Stimulated activated effector memory CD8-positive, alpha-beta T cell treated with anti-CD3 and anti-CD28 coated beads, Interleukin-12 subunit alpha, Interleukin-12 subunit beta, amount 100 ng/mL, for 72 hours (primary cell): ENCODE measurements around the gene ADCY5.

Experiments used
- ATAC-seq: fragments of 150-1000 bp; cut with Tn5 transposase; 2 replicates; pipeline ENCODE4 v1.10.0; 2021
- DNase-seq, 2 donors: peaks; one replicate each; pipeline ENCODE4 v3.0.0; 2021 to 2022; ENCODE audit warnings: low spot score in 2 of 2
- H3K27ac Mint-ChIP-seq: one replicate; pipeline ENCODE4 v1.8.0; 2022; ENCODE audit warnings: mild to moderate bottlenecking, mixed read lengths
- H3K36me3 Mint-ChIP-seq: one replicate; pipeline ENCODE4 v1.8.0; 2022; ENCODE audit warnings: mild to moderate bottlenecking, mixed read lengths
- H3K4me1 Mint-ChIP-seq: one replicate; pipeline ENCODE4 v1.8.0; 2022; ENCODE audit warnings: mixed read lengths
- H3K4me3 Mint-ChIP-seq: one replicate; pipeline ENCODE4 v1.8.0; 2022; ENCODE audit warnings: mild to moderate bottlenecking, mixed read lengths
- H3K9me3 Mint-ChIP-seq: one replicate; pipeline ENCODE4 v1.8.0; 2022; ENCODE audit warnings: mixed read lengths

Gene ADCY5

DNA sequence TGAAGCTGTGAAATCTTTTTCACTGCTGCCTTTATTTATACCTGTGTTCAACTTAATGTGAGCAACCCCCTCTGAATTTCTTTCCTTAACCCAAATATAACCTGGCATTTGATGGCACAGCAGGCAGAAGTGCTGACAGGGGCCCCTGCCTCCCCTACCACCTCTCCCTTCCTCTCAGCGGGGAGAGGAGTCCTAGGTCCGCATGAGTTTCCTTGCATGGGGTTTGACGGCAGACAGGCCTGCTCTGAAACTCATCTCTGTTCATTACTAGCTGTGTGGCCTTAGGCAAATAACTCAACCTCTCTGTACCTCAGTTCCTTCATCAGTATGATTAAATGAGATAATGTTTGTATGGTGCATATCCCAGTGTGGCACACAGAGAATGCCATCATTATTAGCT lies 167.5 kb downstream of the ADCY5 start:
- H3K9me3 Mint-ChIP-seq: no peaks in the 10 kb centered on the region
- H3K4me3 Mint-ChIP-seq: no peak overlapping the region
- H3K4me1 Mint-ChIP-seq: peaks cover 9% of the 10 kb centered on the region
- no peak overlapping the region for H3K27ac Mint-ChIP-seq
- H3K36me3 Mint-ChIP-seq: no peaks in the 10 kb centered on the region
- ATAC-seq: no peak
- DNase-seq: no peak

DNA sequence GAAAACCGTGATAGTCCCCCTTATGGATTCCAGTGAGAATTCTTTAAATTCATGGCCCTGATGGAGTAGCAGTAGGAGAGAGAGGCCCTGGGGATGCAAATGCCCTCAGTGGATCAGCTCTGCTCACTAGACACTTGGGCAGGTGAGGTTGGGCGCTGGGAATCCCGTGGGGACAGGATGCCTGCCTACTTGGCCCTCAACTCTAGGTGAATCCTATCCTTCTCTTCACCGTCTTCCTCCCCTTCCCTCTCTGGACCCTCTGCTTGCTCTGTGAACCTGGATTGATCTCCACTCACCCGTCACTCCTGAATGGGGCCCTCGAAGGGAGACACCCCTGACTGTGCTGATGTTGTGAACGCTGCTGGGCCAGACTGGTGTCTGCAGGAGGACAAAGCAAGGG lies 169.8 kb downstream of the ADCY5 start:
- Mint-ChIP-seq H3K27ac (no peak overlapping the region), H3K4me3 (no peak overlapping the region)
- DNase-seq: no peak

GRCh38 chr3:123278446-123278845 lies 170.4 kb downstream of the ADCY5 start:
- Mint-ChIP-seq H3K4me3 (no peak overlapping the region), H3K36me3 (no peaks in the 10 kb centered on the region), H3K27ac (no peak overlapping the region), H3K9me3 (no peaks in the 10 kb centered on the region), H3K4me1 (peaks cover 9% of the 10 kb centered on the region)
- DNase-seq: no peak
- ATAC-seq: no peak

More for the DNA sequence above, 169.8 kb downstream of the ADCY5 start:
- no peak for ATAC-seq
- Mint-ChIP-seq H3K4me1 (peaks cover 9% of the 10 kb centered on the region), H3K36me3 (no peaks in the 10 kb centered on the region), H3K9me3 (no peaks in the 10 kb centered on the region)

- DNase-seq (no peak), ATAC-seq (no peak)
- H3K4me1 Mint-ChIP-seq: peaks cover 9% of the 10 kb centered on the region
- H3K27ac Mint-ChIP-seq: no peak overlapping the region
- peaks cover 1% of the 10 kb centered on the region for H3K36me3 Mint-ChIP-seq
- no peaks in the 10 kb centered on the region for H3K9me3 Mint-ChIP-seq
- H3K4me3 Mint-ChIP-seq: no peak overlapping the region
Measured at GRCh38 chr3:123277106-123277505, 171.8 kb downstream of the ADCY5 start.

- peaks cover 8% of the 10 kb centered on the region for H3K36me3 Mint-ChIP-seq
- H3K9me3 Mint-ChIP-seq: no peaks in the 10 kb centered on the region
- ATAC-seq (no peak), DNase-seq (no peak)
- H3K27ac Mint-ChIP-seq: no peak overlapping the region
- peaks cover 9% of the 10 kb centered on the region for H3K4me1 Mint-ChIP-seq
- H3K4me3 Mint-ChIP-seq: no peak overlapping the region
Measured at GRCh38 chr3:123276346-123277006, 172.4 kb downstream of the ADCY5 start.

- peaks cover 8% of the 10 kb centered on the region for H3K36me3 Mint-ChIP-seq
- H3K4me3 Mint-ChIP-seq: no peak overlapping the region
- H3K9me3 Mint-ChIP-seq: no peaks in the 10 kb centered on the region
- H3K4me1 Mint-ChIP-seq: peaks cover 9% of the 10 kb centered on the region
- DNase-seq (no peak), ATAC-seq (peak; percentile 54)
- H3K27ac Mint-ChIP-seq: no peak overlapping the region
Measured at GRCh38 chr3:123275691-123276090, 173.2 kb downstream of the ADCY5 start.

GRCh38 chr3:123272547-123272946 lies 176.3 kb downstream of the ADCY5 start:
- ATAC-seq (no peak), DNase-seq (no peak)
- Mint-ChIP-seq H3K9me3 (no peaks in the 10 kb centered on the region), H3K27ac (no peak overlapping the region), H3K36me3 (peaks cover 19% of the 10 kb centered on the region), H3K4me1 (peaks cover 9% of the 10 kb centered on the region), H3K4me3 (no peak overlapping the region)

DNA sequence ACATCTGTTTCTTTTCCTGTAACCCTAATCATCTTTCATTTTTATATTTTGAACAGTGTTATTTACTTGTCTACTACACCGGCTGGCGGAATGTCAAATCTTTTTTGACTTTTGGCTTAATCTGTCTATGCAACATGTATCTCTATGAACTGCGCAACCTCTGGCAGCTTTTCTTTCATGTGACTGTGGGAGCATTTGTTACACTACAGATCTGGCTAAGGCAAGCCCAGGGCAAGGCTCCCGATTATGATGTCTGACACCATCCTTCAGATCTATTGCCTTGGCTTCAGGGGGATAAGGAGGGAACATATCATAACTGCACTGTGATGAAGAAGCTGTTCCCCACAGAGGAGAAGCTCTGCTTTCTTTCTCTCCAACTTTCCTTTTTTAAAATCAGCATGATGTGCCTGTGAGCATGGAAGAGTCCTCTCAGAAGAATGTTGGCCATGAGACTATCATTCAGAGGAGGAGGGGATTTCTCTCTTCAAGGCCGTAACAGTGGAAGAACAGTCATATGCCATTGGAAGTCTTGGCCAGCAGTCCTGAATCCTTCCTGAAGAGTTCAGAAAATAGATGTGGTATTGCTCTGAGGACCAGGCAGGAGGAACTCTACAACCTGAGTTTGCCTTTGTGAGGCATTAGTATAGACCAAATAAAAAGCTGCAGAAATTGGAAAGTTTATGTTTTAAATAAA lies 177.3 kb downstream of the ADCY5 start:
- no peak overlapping the region for H3K4me3 Mint-ChIP-seq

DNA sequence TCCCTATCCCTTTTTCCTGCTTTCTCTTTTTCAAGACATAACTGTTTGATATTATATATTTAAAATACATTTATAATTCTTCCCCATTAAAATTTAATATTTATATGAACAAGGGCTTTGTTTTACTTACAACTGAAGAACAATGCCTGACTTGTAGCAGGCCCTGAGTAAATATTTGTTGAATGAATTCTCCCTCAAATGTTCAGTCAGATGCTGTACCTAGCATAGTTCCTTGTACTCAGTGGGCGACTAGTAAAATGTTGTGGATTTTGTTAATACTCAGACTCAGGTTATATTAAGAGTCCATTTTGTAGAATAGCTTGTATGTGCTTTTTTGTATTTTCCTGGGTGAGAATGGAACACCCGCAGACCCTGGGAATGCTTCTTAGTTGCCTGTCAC lies 178.1 kb downstream of the ADCY5 start:
- Mint-ChIP-seq H3K4me1 (no peaks in the 10 kb centered on the region), H3K27ac (no peak overlapping the region), H3K4me3 (no peak overlapping the region), H3K9me3 (no peaks in the 10 kb centered on the region), H3K36me3 (peaks cover 33% of the 10 kb centered on the region)
- DNase-seq (no peak), ATAC-seq (no peak)

More for the DNA sequence above, 177.3 kb downstream of the ADCY5 start:
- ATAC-seq: no peak
- Mint-ChIP-seq H3K36me3 (peaks cover 25% of the 10 kb centered on the region), H3K9me3 (no peaks in the 10 kb centered on the region), H3K4me1 (peaks cover 1% of the 10 kb centered on the region), H3K27ac (no peak overlapping the region)
- DNase-seq: no peak

GRCh38 chr3:123267821-123268220 lies 181.1 kb downstream of the ADCY5 start:
- no peak overlapping the region for H3K27ac Mint-ChIP-seq
- H3K4me3 Mint-ChIP-seq: no peak overlapping the region
- H3K9me3 Mint-ChIP-seq: no peaks in the 10 kb centered on the region
- H3K36me3 Mint-ChIP-seq: peaks cover 47% of the 10 kb centered on the region
- ATAC-seq: no peak
- DNase-seq: no peak
- H3K4me1 Mint-ChIP-seq: no peaks in the 10 kb centered on the region

GRCh38 chr3:123263941-123264340 lies 184.9 kb downstream of the ADCY5 start:
- Mint-ChIP-seq H3K4me1 (no peaks in the 10 kb centered on the region), H3K27ac (no peak overlapping the region), H3K36me3 (peaks cover 58% of the 10 kb centered on the region), H3K4me3 (no peak overlapping the region), H3K9me3 (no peaks in the 10 kb centered on the region)
- no peak for ATAC-seq
- no peak for DNase-seq

GRCh38 chr3:123262868-123263267 lies 186.0 kb downstream of the ADCY5 start:
- Mint-ChIP-seq H3K4me1 (no peaks in the 10 kb centered on the region), H3K36me3 (peaks cover 53% of the 10 kb centered on the region), H3K27ac (no peak overlapping the region), H3K9me3 (no peaks in the 10 kb centered on the region), H3K4me3 (no peak overlapping the region)
- ATAC-seq (no peak), DNase-seq (no peak)

GRCh38 chr3:123262226-123262625 lies 186.7 kb downstream of the ADCY5 start:
- no peak for ATAC-seq
- Mint-ChIP-seq H3K4me3 (no peak overlapping the region), H3K4me1 (no peaks in the 10 kb centered on the region), H3K36me3 (peaks cover 55% of the 10 kb centered on the region), H3K9me3 (no peaks in the 10 kb centered on the region), H3K27ac (peak overlapping the region; percentile 35)
- no peak for DNase-seq

DNA sequence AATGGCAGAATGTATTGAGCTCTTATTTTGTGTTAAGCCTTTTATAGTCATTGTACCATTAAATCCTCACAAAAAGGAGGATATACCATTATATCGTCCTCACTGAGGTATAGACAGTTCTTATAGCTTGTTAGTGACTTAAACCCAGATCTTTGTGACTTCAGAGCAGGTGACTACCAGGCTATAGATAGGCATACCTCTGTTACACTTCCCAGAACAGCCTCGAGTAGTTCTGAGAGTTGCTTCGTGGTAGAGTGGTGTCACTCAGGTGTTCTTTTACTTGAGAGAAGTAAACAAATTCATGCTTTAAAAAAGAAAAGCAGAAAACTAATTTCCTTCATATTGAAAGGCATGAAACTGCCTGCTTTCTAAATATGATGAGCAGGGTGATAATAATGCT lies 187.2 kb downstream of the ADCY5 start:
- ATAC-seq (no peak), DNase-seq (no peak)
- Mint-ChIP-seq H3K27ac (peak overlapping the region; percentile 35), H3K4me1 (no peaks in the 10 kb centered on the region), H3K9me3 (no peaks in the 10 kb centered on the region), H3K36me3 (peaks cover 51% of the 10 kb centered on the region), H3K4me3 (no peak overlapping the region)

DNA sequence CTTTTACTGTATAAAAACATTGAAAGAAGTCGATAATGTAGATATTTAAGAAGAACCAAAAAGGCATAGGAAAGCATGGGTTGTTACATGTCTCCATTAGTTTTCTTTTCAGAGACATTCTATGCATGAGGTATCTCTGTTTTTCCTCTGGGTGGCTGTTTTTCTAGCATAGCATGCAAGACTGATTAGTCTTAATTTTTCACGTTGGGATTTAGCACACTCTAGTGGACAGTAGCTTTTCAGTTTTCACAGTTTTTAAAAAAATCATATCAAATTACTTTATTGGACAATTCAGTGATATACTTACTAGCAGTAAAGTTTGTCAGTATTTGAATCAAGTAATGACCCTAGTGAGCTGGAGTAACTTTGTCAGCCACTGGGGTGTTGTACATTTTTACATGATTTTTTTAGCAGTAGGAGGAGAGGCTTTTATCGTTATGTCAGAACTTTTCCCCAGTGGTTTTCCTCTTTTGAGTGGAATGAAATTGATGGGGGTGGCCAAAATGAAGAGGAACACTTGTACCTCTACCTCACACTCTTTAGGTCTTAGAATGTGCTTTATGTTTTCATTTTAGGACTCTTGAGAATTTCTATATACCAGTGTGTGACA lies 190.0 kb downstream of the ADCY5 start:
- Mint-ChIP-seq H3K9me3 (no peaks in the 10 kb centered on the region), H3K4me1 (no peaks in the 10 kb centered on the region), H3K4me3 (no peak overlapping the region), H3K36me3 (peaks cover 29% of the 10 kb centered on the region), H3K27ac (no peak overlapping the region)
- DNase-seq (no peak), ATAC-seq (no peak)

- no peaks in the 10 kb centered on the region for H3K9me3 Mint-ChIP-seq
- no peak overlapping the region for H3K27ac Mint-ChIP-seq
- no peak overlapping the region for H3K4me3 Mint-ChIP-seq
- H3K4me1 Mint-ChIP-seq: no peaks in the 10 kb centered on the region
- no peak for DNase-seq
- peaks cover 29% of the 10 kb centered on the region for H3K36me3 Mint-ChIP-seq
- no peak for ATAC-seq
Measured at GRCh38 chr3:123258359-123258758, 190.5 kb downstream of the ADCY5 start.
